RCC 7860 (cell line): ENCODE results near the gene CYP27A1.
"Not testable (repeated sequence)": the region's sequence is repeated elsewhere in the genome, so short reads cannot be mapped to it uniquely, and the experiment has no call there.

Source experiments
- DNase-seq: peaks from one replicate; pipeline ENCODE4 v3.0.0-alpha.2; 2015; ENCODE audit warnings: low spot score
- FAIRE-seq: peaks from 2 replicates; lab custom pipeline; 2012; peaks lifted over from hg19 to GRCh38; lab: Jason Lieb, UNC

The CYP27A1 gene

GRCh38 chr2:218830526-218831306 lies 48.8 kb downstream of the CYP27A1 start:
- no peak for FAIRE-seq
- DNase-seq, result no peak

GRCh38 chr2:218831378-218831990 lies 49.5 kb downstream of the CYP27A1 start, which contains the start of gene PRKAG3:
Gene PRKAG3, minus strand, starts transcription at chr2:218831803.
- no peak for FAIRE-seq
- no peak for DNase-seq

- FAIRE-seq (no peak), DNase-seq (no peak)
Measured at GRCh38 chr2:218832081-218832480, 50.1 kb downstream of the CYP27A1 start.

- DNase-seq (peak; percentile 56), FAIRE-seq (peak; percentile 28)
Measured at GRCh38 chr2:218832520-218832919, 50.6 kb downstream of the CYP27A1 start.

GRCh38 chr2:218833023-218833609 lies 51.2 kb downstream of the CYP27A1 start:
- DNase-seq, result no peak
- no peak for FAIRE-seq

GRCh38 chr2:218834685-218835084 lies 52.7 kb downstream of the CYP27A1 start:
- DNase-seq, result no peak
- FAIRE-seq, result no peak

GRCh38 chr2:218837495-218837894 lies 55.5 kb downstream of the CYP27A1 start:
- no peak for FAIRE-seq
- DNase-seq, result no peak

- FAIRE-seq (no peak), DNase-seq (no peak)
Measured at GRCh38 chr2:218839430-218839829, 57.5 kb downstream of the CYP27A1 start.

- no peak for FAIRE-seq
- DNase-seq, result no peak
Measured at GRCh38 chr2:218839888-218840287, 57.9 kb downstream of the CYP27A1 start.

- DNase-seq, FAIRE-seq: not testable (repeated sequence)
Measured at GRCh38 chr2:218844334-218844733, 62.4 kb downstream of the CYP27A1 start.

- FAIRE-seq, DNase-seq: not testable (repeated sequence)
Measured at GRCh38 chr2:218846963-218847362, 65.0 kb downstream of the CYP27A1 start.

GRCh38 chr2:218849721-218850120 lies 67.8 kb downstream of the CYP27A1 start:
- FAIRE-seq (peak; percentile 70), DNase-seq (peak; percentile 80)

GRCh38 chr2:218850796-218851195 lies 68.8 kb downstream of the CYP27A1 start:
- FAIRE-seq (no peak), DNase-seq (no peak)

GRCh38 chr2:218851286-218851685 lies 69.3 kb downstream of the CYP27A1 start:
- DNase-seq, result no peak
- FAIRE-seq, result no peak

- DNase-seq (peak; percentile 46), FAIRE-seq (no peak)
Measured at GRCh38 chr2:218852911-218853667, 71.1 kb downstream of the CYP27A1 start.

GRCh38 chr2:218853766-218854165 lies 71.8 kb downstream of the CYP27A1 start:
- DNase-seq (peak; percentile 85), FAIRE-seq (peak; percentile 86)

GRCh38 chr2:218854860-218855259 lies 72.9 kb downstream of the CYP27A1 start:
- DNase-seq (no peak), FAIRE-seq (no peak)

- DNase-seq (no peak), FAIRE-seq (no peak)
Measured at GRCh38 chr2:218855305-218856166, 73.6 kb downstream of the CYP27A1 start.

GRCh38 chr2:218856167-218856895 lies 74.4 kb downstream of the CYP27A1 start:
- FAIRE-seq (no peak), DNase-seq (no peak)

GRCh38 chr2:218856896-218857243 lies 74.9 kb downstream of the CYP27A1 start:
- DNase-seq, result no peak
- FAIRE-seq, result no peak
